Measurements from ENCODE around the gene POLR1C. TPM values are rescaled to one million over a fixed set of nuclear protein-coding genes. Genes with fewer than 3 reads are reported as not detected.
"Not testable (repeated sequence)": the region's sequence is repeated elsewhere in the genome, so short reads cannot be mapped to it uniquely, and the experiment has no call there.

Gene POLR1C
- total RNA-seq, 1 experiment from 2014 or later, result 84.6 TPM

- ChIA-PET CTCF (no interaction called here), RAD21 (ENCODE audit: low non-redundant PET in 1 of 2, low total read pairs in 2 of 2, uncharacterized antibody in 2 of 2, unreplicated experiment in 2 of 2) (no interaction called here), POLR2A (interaction anchor here (0.7 to 1.4 kb wide), 2 partner anchors 51 to 61 kb away, joined by 3 read pairs; partner anchors contain the start of genes POLH and XPO5)
- H3K4me1 ChIP-seq (ENCODE audit: control insufficient read depth in 1 of 2, insufficient read depth in 2 of 2, low read length in 2 of 2), result no peaks in the 10 kb centered on the region
- no peak overlapping the region for H3K4me3 ChIP-seq (replicated peaks in 1 of 2; ENCODE audit: low read depth in 1 of 2, low read length in 2 of 2)
- 0 out of 2 replicates have a peak, but pooled peaks cover under 1% of the 10 kb centered on the region for H4K20me1 ChIP-seq (ENCODE audit: insufficient read depth)
- no peak for ATAC-seq
- H3K9ac ChIP-seq (ENCODE audit: low read length), result no peak overlapping the region
- BruUV-seq (replicated peaks), result no TSS peak
- peaks cover 67 to 94% of the 10 kb centered on the region in 2 experiments for H3K36me3 ChIP-seq (ENCODE audit: control insufficient read depth in 1 of 2, insufficient read depth in 2 of 2, low read length in 2 of 2)
- no peak overlapping the region for H2AFZ ChIP-seq (ENCODE audit: low read depth, low read length, poor library complexity, severe bottlenecking)
- no peak for DNase-seq (ENCODE audit: low read depth, low spot score)
- intact Hi-C loops (cut with micrococcal nuclease), result no loop called here
- no peak overlapping the region for H3K4me2 ChIP-seq (ENCODE audit: low read length)
- TF ChIP-seq ZFX (IDR thresholded peaks at IDR 0.05) (no peak), JUND (IDR thresholded peaks at IDR 0.05) (0 out of 2 replicates have a peak, but pooled peaks have one; percentile 10), POLR2AphosphoS5 (IDR thresholded peaks at IDR 0.05; ENCODE audit: low read depth, low read length) (no peak), ELF1 (IDR thresholded peaks at IDR 0.05; ENCODE audit: borderline replicate concordance, low read depth) (no peak), EZH2phosphoT487 (IDR thresholded peaks at IDR 0.05; ENCODE audit: borderline replicate concordance) (no peak), CEBPB (IDR thresholded peaks at IDR 0.05; ENCODE audit: low read depth) (peak; percentile 24; the same call in 1 of the 2 replicates)
- H3K9me3 ChIP-seq (ENCODE audit: control insufficient read depth in 1 of 2, insufficient read depth in 1 of 2, low read depth in 1 of 2, low read length in 2 of 2), result no peaks in the 10 kb centered on the region
- H3K27me3 ChIP-seq (ENCODE audit: insufficient read depth, low read length), result no peaks in the 10 kb centered on the region
- H3K9me2 ChIP-seq (ENCODE audit: insufficient read depth), result no peaks in the 10 kb centered on the region
- no peak overlapping the region for H3K27ac ChIP-seq (ENCODE audit: low read depth, low read length)
- peaks cover 23% of the 10 kb centered on the region for H3K79me2 ChIP-seq (ENCODE audit: insufficient read depth, low read length)
These were observed 7.6 kb downstream of the POLR1C start for GRCh38 chr6:43524483-43524961.

GRCh38 chr6:43532201-43532600, 15.3 kb downstream of the POLR1C start:
- Histone ChIP-seq H3K36me3 (ENCODE audit: control insufficient read depth in 1 of 2, insufficient read depth in 2 of 2, low read length in 2 of 2) (peaks cover 38 to 53% of the 10 kb centered on the region in 2 experiments), H2AFZ (ENCODE audit: low read depth, low read length, poor library complexity, severe bottlenecking) (no peak overlapping the region), H3K4me3 (replicated peaks in 1 of 2; ENCODE audit: low read depth in 1 of 2, low read length in 2 of 2) (no peak overlapping the region), H3K27ac (ENCODE audit: low read depth, low read length) (no peak overlapping the region), H3K9ac (ENCODE audit: low read length) (no peak overlapping the region), H3K4me1 (ENCODE audit: control insufficient read depth in 1 of 2, insufficient read depth in 2 of 2, low read length in 2 of 2) (no peaks in the 10 kb centered on the region), H4K20me1 (ENCODE audit: insufficient read depth) (no peaks in the 10 kb centered on the region), H3K9me2 (ENCODE audit: insufficient read depth) (no peaks in the 10 kb centered on the region), H3K27me3 (ENCODE audit: insufficient read depth, low read length) (no peaks in the 10 kb centered on the region), H3K4me2 (ENCODE audit: low read length) (no peak overlapping the region), H3K9me3 (ENCODE audit: control insufficient read depth in 1 of 2, insufficient read depth in 1 of 2, low read depth in 1 of 2, low read length in 2 of 2) (no peaks in the 10 kb centered on the region), H3K79me2 (ENCODE audit: insufficient read depth, low read length) (no peaks in the 10 kb centered on the region)
- BruUV-seq (replicated peaks), result no TSS peak
- CTCF ChIA-PET, result no interaction called here
- no peak for DNase-seq (ENCODE audit: low read depth, low spot score)
- intact Hi-C loops (cut with micrococcal nuclease), result no loop called here
- POLR2A ChIA-PET, result no interaction called here
- RAD21 ChIA-PET (ENCODE audit: low non-redundant PET in 1 of 2, low total read pairs in 2 of 2, uncharacterized antibody in 2 of 2, unreplicated experiment in 2 of 2), result no interaction called here
- no peak for TF ChIP-seq EGR1 (IDR thresholded peaks at IDR 0.05; ENCODE audit: low read depth)
- no peak for TF ChIP-seq SIN3A (IDR thresholded peaks at IDR 0.05; ENCODE audit: low read depth)
- TF ChIP-seq CEBPB (IDR thresholded peaks at IDR 0.05; ENCODE audit: low read depth), result no peak
- TF ChIP-seq CBX3 (IDR thresholded peaks at IDR 0.05; ENCODE audit: low read depth), result no peak
- no peak for TF ChIP-seq YY1 (IDR thresholded peaks at IDR 0.05; ENCODE audit: extremely low read depth, insufficient replicate concordance, low read depth, low read length)
- no peak for TF ChIP-seq CTCF (IDR thresholded peaks at IDR 0.05 in 2 of 3, conservative IDR thresholded peaks at IDR 0.05 in 1 of 3; ENCODE audit: borderline replicate concordance in 1 of 3, insufficient read depth in 1 of 3, low read depth in 2 of 3, low read length in 2 of 3)
- no peak for ATAC-seq

- H2AFZ ChIP-seq (ENCODE audit: low read depth, low read length, poor library complexity, severe bottlenecking); H3K4me2 ChIP-seq (ENCODE audit: low read length); H3K4me1 ChIP-seq (ENCODE audit: control insufficient read depth in 1 of 2, insufficient read depth in 2 of 2, low read length in 2 of 2); DNase-seq (ENCODE audit: low read depth, low spot score); H3K4me3 ChIP-seq (replicated peaks in 1 of 2; ENCODE audit: low read depth in 1 of 2, low read length in 2 of 2); H3K9ac ChIP-seq (ENCODE audit: low read length); CTCF ChIA-PET; H4K20me1 ChIP-seq (ENCODE audit: insufficient read depth); H3K27me3 ChIP-seq (ENCODE audit: insufficient read depth, low read length); intact Hi-C loops (cut with micrococcal nuclease); H3K9me3 ChIP-seq (ENCODE audit: control insufficient read depth in 1 of 2, insufficient read depth in 1 of 2, low read depth in 1 of 2, low read length in 2 of 2); ATAC-seq; RAD21 ChIA-PET (ENCODE audit: low non-redundant PET in 1 of 2, low total read pairs in 2 of 2, uncharacterized antibody in 2 of 2, unreplicated experiment in 2 of 2); H3K9me2 ChIP-seq (ENCODE audit: insufficient read depth); POLR2A ChIA-PET; BruUV-seq (replicated peaks); H3K27ac ChIP-seq (ENCODE audit: low read depth, low read length): not testable (repeated sequence)
- peaks cover 24 to 34% of the 10 kb centered on the region in 2 experiments; a peak in 3 of 4 replicates for H3K36me3 ChIP-seq (ENCODE audit: control insufficient read depth in 1 of 2, insufficient read depth in 2 of 2, low read length in 2 of 2)
- H3K79me2 ChIP-seq (ENCODE audit: insufficient read depth, low read length), result peaks cover 13% of the 10 kb centered on the region
These were observed 22.1 kb downstream of the POLR1C start for GRCh38 chr6:43538986-43539385.

All from HCT116 (cell line).